IMR-90 (cell line): Measurements from ENCODE around the gene RIC8B. TPM values are rescaled to one million over a fixed set of nuclear protein-coding genes. Genes with fewer than 3 reads are reported as not detected.

Source experiments
- ATAC-seq: fragments of 200-7000 bp; cut with Tn5 transposase; 2 replicates; pipeline ENCODE4 v1.9.1; 2020; ENCODE audit warnings: low read depth, mild to moderate bottlenecking, moderate library complexity
- BruUV-seq: library from RNA; stranded (reverse); fragments of 400-500 nt; replicated peaks from 2 replicates; lab custom pipeline; 2021; lab: Mats Ljungman, UMichigan
- CTCF ChIA-PET: fragments of 300-600 bp; formaldehyde crosslinking; extraction: SDS; loops from one replicate; lab custom pipeline; 2021; ENCODE audit warnings: antibody characterized with exemption; lab: Yijun Ruan, JAX
- POLR2A ChIA-PET: fragments of 300-600 bp; sonication (Branson Sonifier 250); formaldehyde crosslinking; loops from one replicate; lab custom pipeline; 2022; ENCODE audit warnings: antibody characterized with exemption; ENCODE audit not compliant: unreplicated experiment; lab: Charles Lee
- DNase-seq: peaks from one replicate; pipeline ENCODE4 v3.0.0; 2013
- H2AFZ ChIP-seq: replicated peaks from 2 replicates; pipeline ENCODE3; 2013; ENCODE audit warnings: low read length, mild to moderate bottlenecking; ENCODE audit not compliant: poor library complexity
- H2AK5ac ChIP-seq: 2 replicates; pipeline ENCODE4 v1.6.1; 2013; ENCODE audit warnings: low read depth, low read length, inconsistent platforms
- H2AK9ac ChIP-seq: replicated peaks from 2 replicates; pipeline ENCODE3; 2013; ENCODE audit warnings: mild to moderate bottlenecking, low read depth, low read length, moderate library complexity; ENCODE audit not compliant: poor library complexity
- H2BK120ac ChIP-seq: 2 replicates; pipeline ENCODE4 v1.6.1; 2013; ENCODE audit warnings: low read depth, low read length, inconsistent platforms
- H2BK15ac ChIP-seq: 3 replicates; pipeline ENCODE4 v1.6.1; 2013; ENCODE audit warnings: low read depth, low read length, inconsistent platforms
- H2BK20ac ChIP-seq: 2 replicates; pipeline ENCODE4 v1.6.1; 2013; ENCODE audit warnings: low read depth, mild to moderate bottlenecking, inconsistent platforms, low read length, moderate library complexity
- H2BK5ac ChIP-seq: 2 replicates; pipeline ENCODE4 v1.6.1; 2013; ENCODE audit warnings: mild to moderate bottlenecking, low read depth, low read length, inconsistent platforms; ENCODE audit not compliant: poor library complexity, severe bottlenecking
- H3K14ac ChIP-seq: replicated peaks from 2 replicates; pipeline ENCODE4 v1.6.1; 2013; ENCODE audit warnings: low read depth, low read length, inconsistent platforms
- H3K18ac ChIP-seq: 2 replicates; pipeline ENCODE4 v1.6.1; 2013; ENCODE audit warnings: low read depth, low read length, control low read depth
- H3K23ac ChIP-seq: 2 replicates; pipeline ENCODE4 v1.6.1; 2013; ENCODE audit warnings: low read depth, low read length, inconsistent platforms
- H3K27ac ChIP-seq: 2 replicates; pipeline ENCODE4 v1.5.1; 2013; ENCODE audit warnings: mild to moderate bottlenecking, control low read depth, low read length; ENCODE audit not compliant: insufficient read depth
- H3K27me3 ChIP-seq: 2 replicates; pipeline ENCODE4 v1.6.1; 2013; ENCODE audit warnings: low read length; ENCODE audit not compliant: control insufficient read depth, insufficient read depth
- H3K36me3 ChIP-seq: 2 replicates; pipeline ENCODE4 v1.6.1; 2013; ENCODE audit warnings: low read length, mixed read lengths; ENCODE audit not compliant: control insufficient read depth, insufficient read depth
- H3K4ac ChIP-seq: 2 replicates; pipeline ENCODE4 v1.6.1; 2013; ENCODE audit warnings: low read depth, low read length, inconsistent platforms
- H3K4me1 ChIP-seq: 2 replicates; pipeline ENCODE4 v1.6.1; 2013; ENCODE audit warnings: low read length, mixed read lengths; ENCODE audit not compliant: control insufficient read depth, insufficient read depth
- H3K4me2 ChIP-seq: 2 replicates; pipeline ENCODE4 v1.6.1; 2013; ENCODE audit warnings: low read depth, mild to moderate bottlenecking, control low read depth, low read length, moderate library complexity
- H3K4me3 ChIP-seq: 2 replicates; pipeline ENCODE4 v1.5.1; 2013; ENCODE audit warnings: low read depth, mild to moderate bottlenecking, control low read depth, low read length, moderate library complexity; ENCODE audit not compliant: insufficient read depth
- H3K56ac ChIP-seq: 2 replicates; pipeline ENCODE4 v1.6.1; 2013; ENCODE audit warnings: low read length, inconsistent platforms; ENCODE audit not compliant: insufficient read depth; ENCODE audit errors: extremely low read depth
- H3K79me1 ChIP-seq, 2 experiments: 2 replicates each; pipeline ENCODE4 v1.6.1; 2013; ENCODE audit warnings: low read length in 2 of 2, inconsistent platforms in 1 of 2, low read depth in 1 of 2
- H3K9ac ChIP-seq: 2 replicates; pipeline ENCODE4 v1.6.1; 2013; ENCODE audit warnings: low read depth, low read length, control low read depth
- H3K9me1 ChIP-seq: 2 replicates; pipeline ENCODE4 v1.6.1; 2013; ENCODE audit warnings: low read length, inconsistent platforms; ENCODE audit not compliant: insufficient read depth
- H3K9me3 ChIP-seq: 2 replicates; pipeline ENCODE4 v1.6.1; 2013; ENCODE audit warnings: low read length; ENCODE audit not compliant: control insufficient read depth, insufficient read depth
- H4K20me1 ChIP-seq: 2 replicates; pipeline ENCODE4 v1.6.1; 2013; ENCODE audit warnings: low read length, inconsistent platforms; ENCODE audit not compliant: insufficient read depth
- H4K5ac ChIP-seq: 2 replicates; pipeline ENCODE4 v1.6.1; 2013; ENCODE audit warnings: mild to moderate bottlenecking, low read depth, low read length, control low read depth
- H4K8ac ChIP-seq, 2 experiments: 2 replicates each; pipeline ENCODE4 v1.6.1; 2013; ENCODE audit warnings: low read depth in 2 of 2, low read length in 2 of 2, control low read depth in 1 of 2, inconsistent platforms in 1 of 2
- H4K91ac ChIP-seq: 2 replicates; pipeline ENCODE4 v1.6.1; 2013; ENCODE audit warnings: low read depth, low read length, inconsistent platforms; ENCODE audit not compliant: insufficient read depth
- BHLHE40 ChIP-seq: fragments of 150-350 bp; IDR thresholded peaks from 2 replicates; pipeline ENCODE4 v1.6.1; 2016; ENCODE audit warnings: mild to moderate bottlenecking, low read depth, low read length
- CEBPB ChIP-seq: IDR thresholded peaks from 2 replicates; pipeline ENCODE4 v1.6.1; 2012; ENCODE audit warnings: low read depth, low read length, improper control_type of control experiment
- CHD1 ChIP-seq: IDR thresholded peaks from 2 replicates; pipeline ENCODE4 v1.6.1; 2012; ENCODE audit warnings: low read depth, low read length, improper control_type of control experiment
- CTCF ChIP-seq: conservative IDR thresholded peaks from 2 replicates; pipeline ENCODE4 v1.5.1; 2012; ENCODE audit warnings: mild to moderate bottlenecking, low read depth, low read length, improper control_type of control experiment
- ELK1 ChIP-seq: fragments of 150-350 bp; IDR thresholded peaks from 2 replicates; pipeline ENCODE4 v1.6.1; 2016; ENCODE audit warnings: low read depth, mild to moderate bottlenecking, low read length, moderate library complexity, borderline replicate concordance
- FOS ChIP-seq: fragments of 150-350 bp; IDR thresholded peaks from 2 replicates; pipeline ENCODE4 v1.6.1; 2016; ENCODE audit warnings: low read depth, low read length
- MAFK ChIP-seq: IDR thresholded peaks from 2 replicates; pipeline ENCODE4 v1.6.1; 2012; ENCODE audit warnings: low read depth, low read length, improper control_type of control experiment
- MAZ ChIP-seq: IDR thresholded peaks from 2 replicates; pipeline ENCODE4 v1.6.1; 2012; ENCODE audit warnings: low read depth, mild to moderate bottlenecking, low read length, improper control_type of control experiment, moderate library complexity, borderline replicate concordance
- MXI1 ChIP-seq: IDR thresholded peaks from 2 replicates; pipeline ENCODE4 v1.6.1; 2012; ENCODE audit warnings: low read depth, mild to moderate bottlenecking, low read length, moderate library complexity, borderline replicate concordance
- NFE2L2 ChIP-seq: fragments of 150-350 bp; IDR thresholded peaks from 2 replicates; pipeline ENCODE4 v1.6.1; 2016; ENCODE audit warnings: low read depth, mild to moderate bottlenecking, low read length
- POLR2A ChIP-seq: IDR thresholded peaks from 2 replicates; pipeline ENCODE4 v1.6.1; 2012; ENCODE audit warnings: mild to moderate bottlenecking, low read depth, low read length
- RAD21 ChIP-seq: IDR thresholded peaks from 2 replicates; pipeline ENCODE4 v1.6.1; 2012; ENCODE audit warnings: low read length, improper control_type of control experiment
- RCOR1 ChIP-seq: IDR thresholded peaks from 2 replicates; pipeline ENCODE4 v1.6.1; 2012; ENCODE audit warnings: mild to moderate bottlenecking, low read length, improper control_type of control experiment; ENCODE audit not compliant: insufficient replicate concordance
- RFX5 ChIP-seq: IDR thresholded peaks from 2 replicates; pipeline ENCODE4 v1.8.0; 2012; ENCODE audit warnings: low read depth, mild to moderate bottlenecking, low read length, moderate library complexity
- SMC3 ChIP-seq: fragments of 150-350 bp; IDR thresholded peaks from 2 replicates; pipeline ENCODE4 v1.6.1; 2016; ENCODE audit warnings: low read depth, mild to moderate bottlenecking, antibody characterized with exemption, low read length, moderate library complexity
- USF2 ChIP-seq: fragments of 150-350 bp; IDR thresholded peaks from 2 replicates; pipeline ENCODE4 v1.6.1; 2017; ENCODE audit warnings: mild to moderate bottlenecking, antibody characterized with exemption, low read length, low read depth
- WGBS, 2 experiments: methylation state at CpG; one replicate each; pipeline versions ENCODE4 v1.1.5 to v1.1.7; 2013; ENCODE audit warnings: missing lambda C conversion rate in 2 of 2; ENCODE audit not compliant: insufficient read length in 1 of 2; ENCODE audit errors: extremely low coverage in 2 of 2; 5-methylcytosine and 5-hydroxymethylcytosine counted together
- dilution Hi-C: fragments of 300-500 bp; cut with HindIII; formaldehyde crosslinking; loops from one replicate; pipeline ENCODE4 v1.14.3; 2018; ENCODE audit warnings: low sequenced_read_pairs; ENCODE audit not compliant: unreplicated experiment
- in situ Hi-C: fragments of 300-500 bp; cut with MboI; formaldehyde crosslinking; loops from 3 replicates; pipeline ENCODE4 v1.14.3; 2019; ENCODE audit warnings: low sequenced_read_pairs, inconsistent platforms, mixed read lengths
- intact Hi-C: fragments of 100-400 bp; cut with micrococcal nuclease; formaldehyde crosslinking; loops from 2 replicates; pipeline ENCODE4 v1.10.0; 2022
- polyA plus RNA-seq, 3 experiments: library from polyadenylated mRNA; depleted of rRNA; stranded (reverse); fragments of >200 nt; gene quantifications; 2 replicates each; pipeline ENCODE4 v1.2.3, GENCODE V29; 2012; ENCODE audit warnings: low replicate concordance in 1 of 3
- total RNA-seq: library from RNA; depleted of rRNA; stranded (reverse); fragments of >200 nt; gene quantifications from 2 replicates; pipeline ENCODE4 v1.2.3, GENCODE V29; 2012

The RIC8B gene
- total and polyA plus RNA-seq, 2 of the 4 experiments (the other 2 are of a cell fraction), result 5.5 to 19.5 TPM

- POLR2A ChIA-PET, result no interaction called here
- Histone ChIP-seq H3K14ac (no peak overlapping the region), H4K20me1 (no peaks in the 10 kb centered on the region), H2AK9ac (no peak overlapping the region), H2AK5ac (no peak overlapping the region), H4K8ac (no peak overlapping the region), H2BK20ac (no peak overlapping the region), H3K4me3 (no peak overlapping the region), H3K9ac (no peak overlapping the region), H3K9me1 (no peaks in the 10 kb centered on the region; the same call in 1 of the 2 replicates), H2BK5ac (no peak overlapping the region), H4K5ac (no peak overlapping the region), H3K36me3 (no peaks in the 10 kb centered on the region), H3K4me2 (no peak overlapping the region), H3K27ac (no peak overlapping the region), H3K23ac (no peak overlapping the region), H3K56ac (no peak overlapping the region), H2AFZ (no peak overlapping the region), H3K4ac (no peak overlapping the region), H2BK120ac (no peak overlapping the region), H3K18ac (no peak overlapping the region), H4K91ac (no peak overlapping the region), H2BK15ac (no peak overlapping the region), H3K27me3 (peaks cover 4% of the 10 kb centered on the region; the same call in 1 of the 2 replicates), H3K4me1 (no peaks in the 10 kb centered on the region), H3K79me1 (no peaks in the 10 kb centered on the region), H3K9me3 (no peaks in the 10 kb centered on the region)
- DNase-seq (no peak), ATAC-seq (no peak)
- CTCF ChIA-PET, result interaction anchor here (0.6 kb wide), 1 partner anchor 9 kb away, joined by 3 read pairs; no protein-coding TSS in a partner anchor
- TF ChIP-seq RAD21, result no peak
- TF ChIP-seq RFX5, result no peak
- TF ChIP-seq BHLHE40, result no peak
- no peak for TF ChIP-seq CHD1
- no peak for TF ChIP-seq SMC3
- TF ChIP-seq USF2, result no peak
- no peak for TF ChIP-seq RCOR1
- no peak for TF ChIP-seq POLR2A
- no peak for TF ChIP-seq CEBPB
- no peak for TF ChIP-seq MXI1
- no peak for TF ChIP-seq MAFK
- TF ChIP-seq MAZ, result no peak
- no peak for TF ChIP-seq ELK1
- TF ChIP-seq NFE2L2, result no peak
- TF ChIP-seq FOS, result no peak
- TF ChIP-seq CTCF, result no peak
- WGBS, 2 experiments, result no CpG with 5 or more reads among the region's 1 CpG
- intact Hi-C loops (loop anchor here (10.0 kb wide), 1 partner anchor 135 kb away; the partner anchor contains the start of gene RIC8B), dilution Hi-C loops (loop anchor here (25.0 kb wide), 1 partner anchor 523 kb away; no protein-coding TSS in a partner anchor), in situ Hi-C loops (loop anchor here (10.0 kb wide), 1 partner anchor 675 kb away; no protein-coding TSS in a partner anchor)
- BruUV-seq, result no TSS peak
Observed at GRCh38 chr12:106910202-106910601, 135.7 kb downstream of the RIC8B start.
